Fibroblast of skin of right quadriceps (primary cell): ENCODE data around the gene SLC25A11.

Source experiments
- DNase-seq: peaks from one replicate; pipeline ENCODE4 v3.0.0-alpha.2; 2013

The SLC25A11 gene

GRCh38 chr17:4892499-4893221 is 47.2 kb downstream of the SLC25A11 start:
- no peak for DNase-seq

GRCh38 chr17:4891411-4892410 is 48.1 kb downstream of the SLC25A11 start:
- DNase-seq, result no peak

- DNase-seq, result no peak
Observed at GRCh38 chr17:4887581-4887980, 52.3 kb downstream of the SLC25A11 start.
